ENCODE measurements around the gene ANKRD18A. TPM values are rescaled to one million over a fixed set of nuclear protein-coding genes. Genes with fewer than 3 reads are reported as not detected.
"Not testable (repeated sequence)": the region's sequence is repeated elsewhere in the genome, so short reads cannot be mapped to it uniquely, and the experiment has no call there.

ANKRD18A gene
- total RNA-seq, 1 experiment from 2014 or later = 0.35 TPM

GRCh38 chr9:38591346-38592063 is 28.9 kb downstream of the ANKRD18A start:
- DNase-seq; H3K4me3 ChIP-seq (ENCODE audit: insufficient read depth, low read depth, low read length); H3K36me3 ChIP-seq (replicated peaks; ENCODE audit: control insufficient read depth, insufficient read depth, low read length); H3K27me3 ChIP-seq (ENCODE audit: control insufficient read depth, insufficient read depth, low read length): not testable (repeated sequence)

GRCh38 chr9:38583765-38584164 is 36.6 kb downstream of the ANKRD18A start:
- H3K4me3 ChIP-seq (ENCODE audit: insufficient read depth, low read depth, low read length); H3K36me3 ChIP-seq (replicated peaks; ENCODE audit: control insufficient read depth, insufficient read depth, low read length); DNase-seq; H3K27me3 ChIP-seq (ENCODE audit: control insufficient read depth, insufficient read depth, low read length): not testable (repeated sequence)

- not testable (repeated sequence) for H3K36me3 ChIP-seq (replicated peaks; ENCODE audit: control insufficient read depth, insufficient read depth, low read length); DNase-seq; H3K4me3 ChIP-seq (ENCODE audit: insufficient read depth, low read depth, low read length); H3K27me3 ChIP-seq (ENCODE audit: control insufficient read depth, insufficient read depth, low read length)
Observed at GRCh38 chr9:38580112-38580511, 40.3 kb downstream of the ANKRD18A start.

GRCh38 chr9:38576181-38576580 is 44.2 kb downstream of the ANKRD18A start:
- H3K27me3 ChIP-seq (ENCODE audit: control insufficient read depth, insufficient read depth, low read length); H3K4me3 ChIP-seq (ENCODE audit: insufficient read depth, low read depth, low read length); H3K36me3 ChIP-seq (replicated peaks; ENCODE audit: control insufficient read depth, insufficient read depth, low read length); DNase-seq: not testable (repeated sequence)

- not testable (repeated sequence) for H3K27me3 ChIP-seq (ENCODE audit: control insufficient read depth, insufficient read depth, low read length); H3K36me3 ChIP-seq (replicated peaks; ENCODE audit: control insufficient read depth, insufficient read depth, low read length); DNase-seq; H3K4me3 ChIP-seq (ENCODE audit: insufficient read depth, low read depth, low read length)
Observed at GRCh38 chr9:38566048-38566447, 54.3 kb downstream of the ANKRD18A start.

GRCh38 chr9:38565178-38565577 is 55.2 kb downstream of the ANKRD18A start:
- H3K4me3 ChIP-seq (ENCODE audit: insufficient read depth, low read depth, low read length); H3K27me3 ChIP-seq (ENCODE audit: control insufficient read depth, insufficient read depth, low read length); DNase-seq; H3K36me3 ChIP-seq (replicated peaks; ENCODE audit: control insufficient read depth, insufficient read depth, low read length): not testable (repeated sequence)

- not testable (repeated sequence) for H3K4me3 ChIP-seq (ENCODE audit: insufficient read depth, low read depth, low read length); H3K36me3 ChIP-seq (replicated peaks; ENCODE audit: control insufficient read depth, insufficient read depth, low read length); DNase-seq; H3K27me3 ChIP-seq (ENCODE audit: control insufficient read depth, insufficient read depth, low read length)
Observed at GRCh38 chr9:38563911-38564310, 56.5 kb downstream of the ANKRD18A start.

GRCh38 chr9:38561134-38561533 is 59.3 kb downstream of the ANKRD18A start:
- H3K4me3 ChIP-seq (ENCODE audit: insufficient read depth, low read depth, low read length); H3K36me3 ChIP-seq (replicated peaks; ENCODE audit: control insufficient read depth, insufficient read depth, low read length); H3K27me3 ChIP-seq (ENCODE audit: control insufficient read depth, insufficient read depth, low read length); DNase-seq: not testable (repeated sequence)

- not testable (repeated sequence) for H3K27me3 ChIP-seq (ENCODE audit: control insufficient read depth, insufficient read depth, low read length); H3K4me3 ChIP-seq (ENCODE audit: insufficient read depth, low read depth, low read length); DNase-seq; H3K36me3 ChIP-seq (replicated peaks; ENCODE audit: control insufficient read depth, insufficient read depth, low read length)
Observed at GRCh38 chr9:38559172-38559571, 61.2 kb downstream of the ANKRD18A start.

- DNase-seq; H3K4me3 ChIP-seq (ENCODE audit: insufficient read depth, low read depth, low read length); H3K27me3 ChIP-seq (ENCODE audit: control insufficient read depth, insufficient read depth, low read length); H3K36me3 ChIP-seq (replicated peaks; ENCODE audit: control insufficient read depth, insufficient read depth, low read length): not testable (repeated sequence)
Observed at GRCh38 chr9:38557746-38558145, 62.6 kb downstream of the ANKRD18A start.

- H3K4me3 ChIP-seq (ENCODE audit: insufficient read depth, low read depth, low read length); H3K36me3 ChIP-seq (replicated peaks; ENCODE audit: control insufficient read depth, insufficient read depth, low read length); H3K27me3 ChIP-seq (ENCODE audit: control insufficient read depth, insufficient read depth, low read length); DNase-seq: not testable (repeated sequence)
Observed at GRCh38 chr9:38554966-38555365, 65.4 kb downstream of the ANKRD18A start.

- H3K4me3 ChIP-seq (ENCODE audit: insufficient read depth, low read depth, low read length); H3K27me3 ChIP-seq (ENCODE audit: control insufficient read depth, insufficient read depth, low read length); DNase-seq; H3K36me3 ChIP-seq (replicated peaks; ENCODE audit: control insufficient read depth, insufficient read depth, low read length): not testable (repeated sequence)
Observed at GRCh38 chr9:38553019-38553418, 67.4 kb downstream of the ANKRD18A start.

- not testable (repeated sequence) for H3K36me3 ChIP-seq (replicated peaks; ENCODE audit: control insufficient read depth, insufficient read depth, low read length); H3K4me3 ChIP-seq (ENCODE audit: insufficient read depth, low read depth, low read length); DNase-seq; H3K27me3 ChIP-seq (ENCODE audit: control insufficient read depth, insufficient read depth, low read length)
Observed at GRCh38 chr9:38546497-38547163, 73.8 kb downstream of the ANKRD18A start.

GRCh38 chr9:38540535-38540934 is 79.9 kb downstream of the ANKRD18A start:
- not testable (repeated sequence) for H3K27me3 ChIP-seq (ENCODE audit: control insufficient read depth, insufficient read depth, low read length); H3K36me3 ChIP-seq (replicated peaks; ENCODE audit: control insufficient read depth, insufficient read depth, low read length); DNase-seq; H3K4me3 ChIP-seq (ENCODE audit: insufficient read depth, low read depth, low read length)

GRCh38 chr9:38529317-38529716 is 91.1 kb downstream of the ANKRD18A start:
- H3K27me3 ChIP-seq (ENCODE audit: control insufficient read depth, insufficient read depth, low read length) = no peaks in the 10 kb centered on the region
- H3K36me3 ChIP-seq (replicated peaks; ENCODE audit: control insufficient read depth, insufficient read depth, low read length) = no peaks in the 10 kb centered on the region

More at GRCh38 chr9:38529317-38529716, 91.1 kb downstream of the ANKRD18A start:
- H3K4me3 ChIP-seq (ENCODE audit: insufficient read depth, low read depth, low read length) = no peak overlapping the region
- no peak for DNase-seq
